Fibroblast of lung (primary cell): ENCODE measurements around the gene IPO11. TPM values are rescaled to one million over a fixed set of nuclear protein-coding genes. Genes with fewer than 3 reads are reported as not detected.
"Not testable (repeated sequence)": the region's sequence is repeated elsewhere in the genome, so short reads cannot be mapped to it uniquely, and the experiment has no call there.

Experiments used
- DNase-seq, 2 donors: peaks; one replicate each; pipeline versions ENCODE4 v3.0.0 to v3.0.0-alpha.2; 2010; ENCODE audit warnings: low read depth in 2 of 2
- H2AFZ ChIP-seq: 2 replicates; pipeline ENCODE4 v1.5.1; 2012; ENCODE audit warnings: low read length, control low read depth, inconsistent platforms
- H3K27ac ChIP-seq: 2 replicates; pipeline ENCODE4 v1.5.1; 2011; ENCODE audit warnings: low read length, control low read depth; ENCODE audit not compliant: insufficient read depth
- H3K27me3 ChIP-seq: 2 replicates; pipeline ENCODE4 v1.5.1; 2011; ENCODE audit warnings: mild to moderate bottlenecking, low read length; ENCODE audit not compliant: control insufficient read depth, insufficient read depth
- H3K36me3 ChIP-seq: 2 replicates; pipeline ENCODE4 v1.5.1; 2011; ENCODE audit warnings: low read length; ENCODE audit not compliant: control insufficient read depth, insufficient read depth
- H3K4me1 ChIP-seq: 2 replicates; pipeline ENCODE4 v1.5.1; 2011; ENCODE audit warnings: low read length; ENCODE audit not compliant: control insufficient read depth, insufficient read depth; ENCODE audit errors: extremely low read depth
- H3K4me2 ChIP-seq: 2 replicates; pipeline ENCODE4 v1.5.1; 2011; ENCODE audit warnings: low read length, control low read depth; ENCODE audit not compliant: insufficient read depth; ENCODE audit errors: extremely low read depth
- H3K4me3 ChIP-seq, 4 experiments: fragments of 200-600 bp in 1 of 4; sonication (generic) in 1 of 4; replicated peaks in 1 of 4; 2 replicates each; pipeline ENCODE4 v1.5.1; 2011 to 2016; ENCODE audit warnings: low read length in 4 of 4, low read depth in 3 of 4, mild to moderate bottlenecking in 3 of 4, control low read depth in 2 of 4, inconsistent platforms in 1 of 4, mixed read lengths in 1 of 4; ENCODE audit not compliant: insufficient read depth in 1 of 4; ENCODE audit errors: control extremely low read depth in 1 of 4
- H3K79me2 ChIP-seq: 2 replicates; pipeline ENCODE4 v1.5.1; 2012; ENCODE audit warnings: mild to moderate bottlenecking, low read length, inconsistent platforms; ENCODE audit not compliant: control insufficient read depth, insufficient read depth
- H3K9ac ChIP-seq: 2 replicates; pipeline ENCODE4 v1.5.1; 2011; ENCODE audit warnings: mild to moderate bottlenecking, low read length, control low read depth; ENCODE audit not compliant: insufficient read depth
- H3K9me3 ChIP-seq: 2 replicates; pipeline ENCODE4 v1.5.1; 2012; ENCODE audit warnings: low read depth, low read length; ENCODE audit not compliant: control insufficient read depth, insufficient read depth
- H4K20me1 ChIP-seq: 2 replicates; pipeline ENCODE4 v1.5.1; 2011; ENCODE audit warnings: low read length; ENCODE audit not compliant: control insufficient read depth, insufficient read depth; ENCODE audit errors: extremely low read depth
- CTCF ChIP-seq, 2 donors: IDR thresholded peaks in 1 of 2; conservative IDR thresholded peaks in 1 of 2; 1 replicate in 1 of 2; 2 replicates in 1 of 2; pipeline ENCODE4 v1.5.1; 2011 to 2012; ENCODE audit warnings: low read length in 2 of 2, control low read depth in 1 of 2, inconsistent platforms in 1 of 2, low read depth in 1 of 2, mild to moderate bottlenecking in 1 of 2
- EZH2 ChIP-seq: IDR thresholded peaks from 2 replicates; pipeline ENCODE4 v1.5.1; 2012; ENCODE audit warnings: low read length, control low read depth, mild to moderate bottlenecking; ENCODE audit errors: missing control alignments
- polyA plus RNA-seq, 2 donors: library from polyadenylated mRNA; depleted of rRNA in 1 of 2; stranded (reverse) in 1 of 2; unstranded in 1 of 2; fragments of >200 nt; gene quantifications; 2 replicates each; pipeline ENCODE4 v1.2.1, GENCODE V29; 2011 to 2012; ENCODE audit warnings: missing spikeins in 1 of 2
- total RNA-seq: library from RNA; depleted of rRNA; stranded (reverse); fragments of >200 nt; gene quantifications from 2 replicates; pipeline ENCODE4 v1.2.1, GENCODE V29; 2014

Gene IPO11
- total and polyA plus RNA-seq, 2 donors (not counting 1 experiment from before 2014, with no cell fraction given), result 19.9 to 28.2 TPM

GRCh38 chr5:62514510-62515119, 102.1 kb downstream of the IPO11 start:
- no peak overlapping the region for H3K4me2 ChIP-seq
- no peaks in the 10 kb centered on the region for H3K36me3 ChIP-seq
- DNase-seq, result no peak
- no peaks in the 10 kb centered on the region for H3K79me2 ChIP-seq
- no peak for TF ChIP-seq EZH2
- TF ChIP-seq CTCF (conservative IDR thresholded peaks at IDR 0.05 in 1 of 2, IDR thresholded peaks at IDR 0.05 in 1 of 2; ENCODE audit: low read depth in 1 of 2, low read length in 2 of 2), result no peak
- H3K4me3 ChIP-seq, result no peak overlapping the region
- H2AFZ ChIP-seq, result no peak overlapping the region
- H4K20me1 ChIP-seq, result no peaks in the 10 kb centered on the region
- H3K9me3 ChIP-seq, result no peaks in the 10 kb centered on the region
- no peaks in the 10 kb centered on the region for H3K4me1 ChIP-seq
- H3K27ac ChIP-seq, result no peak overlapping the region
- H3K9ac ChIP-seq, result no peak overlapping the region
- no peaks in the 10 kb centered on the region for H3K27me3 ChIP-seq

- not testable (repeated sequence) for H2AFZ ChIP-seq, H4K20me1 ChIP-seq, H3K4me2 ChIP-seq, DNase-seq, H3K27ac ChIP-seq, H3K9me3 ChIP-seq, H3K27me3 ChIP-seq, H3K4me3 ChIP-seq, H3K36me3 ChIP-seq, H3K4me1 ChIP-seq, H3K9ac ChIP-seq, H3K79me2 ChIP-seq
These were observed 108.2 kb downstream of the IPO11 start for GRCh38 chr5:62520812-62521211.

- Histone ChIP-seq H4K20me1 (no peaks in the 10 kb centered on the region), H3K9ac (no peak overlapping the region)
- no peak for TF ChIP-seq CTCF (conservative IDR thresholded peaks at IDR 0.05 in 1 of 2, IDR thresholded peaks at IDR 0.05 in 1 of 2; ENCODE audit: low read depth in 1 of 2, low read length in 2 of 2)
- TF ChIP-seq EZH2, result no peak
These were observed 108.8 kb downstream of the IPO11 start for GRCh38 chr5:62521319-62521718.

More at GRCh38 chr5:62521319-62521718, 108.8 kb downstream of the IPO11 start:
- no peaks in the 10 kb centered on the region for H3K4me1 ChIP-seq
- H3K27me3 ChIP-seq, result no peaks in the 10 kb centered on the region
- H3K79me2 ChIP-seq, result no peaks in the 10 kb centered on the region
- no peak for DNase-seq
- H3K36me3 ChIP-seq, result no peaks in the 10 kb centered on the region
- H3K4me2 ChIP-seq, result no peak overlapping the region
- no peak overlapping the region for H2AFZ ChIP-seq
- H3K27ac ChIP-seq, result no peak overlapping the region
- no peaks in the 10 kb centered on the region for H3K9me3 ChIP-seq
- no peak overlapping the region for H3K4me3 ChIP-seq
